OCI-LY7 (cell line): ENCODE results near the gene MOV10. TPM values are rescaled to one million over a fixed set of nuclear protein-coding genes. Genes with fewer than 3 reads are reported as not detected.
"Not testable (repeated sequence)": the region's sequence is repeated elsewhere in the genome, so short reads cannot be mapped to it uniquely, and the experiment has no call there.

Experiments
- BruUV-seq: library from RNA; stranded (reverse); fragments of 400-500 nt; replicated peaks from 2 replicates; lab custom pipeline; 2021; lab: Mats Ljungman, UMichigan
- CTCF ChIA-PET: fragments of 300-600 bp; sonication (Branson Sonifier 250); formaldehyde crosslinking; loops from one replicate; lab custom pipeline; 2022; ENCODE audit warnings: antibody characterized with exemption; ENCODE audit not compliant: unreplicated experiment; lab: Charles Lee
- POLR2A ChIA-PET: fragments of 300-600 bp; sonication (Branson Sonifier 250); formaldehyde crosslinking; loops from one replicate; lab custom pipeline; 2022; ENCODE audit warnings: antibody characterized with exemption; lab: Charles Lee
- DNase-seq: peaks from one replicate; pipeline ENCODE4 v3.0.0-alpha.2; 2015; ENCODE audit warnings: low spot score
- H2AFZ ChIP-seq: fragments of 200-600 bp; sonication (generic), shearing (Covaris generic); 2 replicates; pipeline ENCODE4 v1.6.1; 2014; ENCODE audit warnings: mild to moderate bottlenecking, antibody characterized with exemption, low read length, moderate library complexity
- H3K27ac ChIP-seq: fragments of 200-600 bp; sonication (generic); 2 replicates; pipeline ENCODE4 v1.5.1; 2014; ENCODE audit warnings: mixed run types, low read depth, mild to moderate bottlenecking, moderate library complexity, low read length, inconsistent platforms; ENCODE audit not compliant: poor library complexity, severe bottlenecking
- H3K36me3 ChIP-seq: fragments of 200-600 bp; sonication (generic); 2 replicates; pipeline ENCODE4 v1.6.1; 2014; ENCODE audit warnings: mild to moderate bottlenecking, antibody characterized with exemption, low read length, moderate library complexity, mixed read lengths; ENCODE audit not compliant: insufficient read depth
- H3K4me1 ChIP-seq: fragments of 200-600 bp; sonication (generic); 2 replicates; pipeline ENCODE4 v1.5.1; 2014; ENCODE audit warnings: mild to moderate bottlenecking, low read length; ENCODE audit not compliant: insufficient read depth, poor library complexity, severe bottlenecking
- H3K4me2 ChIP-seq: fragments of 200-600 bp; sonication (generic); 2 replicates; pipeline ENCODE4 v1.6.1; 2014; ENCODE audit warnings: mild to moderate bottlenecking, low read length
- H3K4me3 ChIP-seq: fragments of 200-600 bp; sonication (generic); 2 replicates; pipeline ENCODE4 v1.5.1; 2014; ENCODE audit warnings: mild to moderate bottlenecking, low read depth, low read length; ENCODE audit not compliant: poor library complexity, severe bottlenecking
- H3K79me2 ChIP-seq: fragments of 200-600 bp; sonication (generic); 2 replicates; pipeline ENCODE4 v1.6.1; 2016; ENCODE audit warnings: low read depth, mild to moderate bottlenecking, low read length, moderate library complexity, mixed read lengths; ENCODE audit not compliant: insufficient read depth
- H3K9me2 ChIP-seq: fragments of 200-600 bp; sonication (generic); 2 replicates; pipeline ENCODE4 v1.6.1; 2016; ENCODE audit warnings: mild to moderate bottlenecking, low read length, mixed read lengths; ENCODE audit not compliant: insufficient read depth
- H3K9me3 ChIP-seq: fragments of 200-600 bp; sonication (generic); 2 replicates; pipeline ENCODE4 v1.6.1; 2014; ENCODE audit warnings: mild to moderate bottlenecking, mixed run types, low read length, mixed read lengths
- H4K20me1 ChIP-seq: fragments of 200-600 bp; sonication (generic); 2 replicates; pipeline ENCODE4 v1.6.1; 2014; ENCODE audit warnings: mild to moderate bottlenecking, antibody characterized with exemption, low read length, moderate library complexity, mixed read lengths; ENCODE audit not compliant: insufficient read depth
- EZH2phosphoT487 ChIP-seq: fragments of 200-600 bp; sonication (generic); IDR thresholded peaks from 2 replicates; pipeline ENCODE4 v1.6.1; 2018; ENCODE audit warnings: low read depth, borderline replicate concordance, mild to moderate bottlenecking, mixed run types, antibody characterized with exemption, low read length, moderate library complexity, mixed read lengths
- intact Hi-C: fragments of 100-400 bp; cut with micrococcal nuclease; formaldehyde crosslinking; loops from one replicate; pipeline ENCODE4 v1.10.0; 2022; ENCODE audit not compliant: unreplicated experiment
- total RNA-seq, 2 experiments: library from RNA; depleted of rRNA in 1 of 2; stranded (reverse); fragments of >200 nt in 1 of 2; shearing (Covaris generic) in 1 of 2; gene quantifications; 2 replicates each; pipeline ENCODE4 v1.2.3, GENCODE V29; 2014 to 2022
- TF ChIP-seq, protein P1 (sequence below): fragments of 200-600 bp; sonication (generic); conservative IDR thresholded peaks from 2 replicates; pipeline ENCODE4 v1.5.1; 2014; ENCODE audit warnings: mild to moderate bottlenecking, antibody characterized with exemption, low read length, moderate library complexity, mixed read lengths

The MOV10 gene
- total RNA-seq, 2 experiments from 2014 or later, result 28.2 to 32.4 TPM

DNA sequence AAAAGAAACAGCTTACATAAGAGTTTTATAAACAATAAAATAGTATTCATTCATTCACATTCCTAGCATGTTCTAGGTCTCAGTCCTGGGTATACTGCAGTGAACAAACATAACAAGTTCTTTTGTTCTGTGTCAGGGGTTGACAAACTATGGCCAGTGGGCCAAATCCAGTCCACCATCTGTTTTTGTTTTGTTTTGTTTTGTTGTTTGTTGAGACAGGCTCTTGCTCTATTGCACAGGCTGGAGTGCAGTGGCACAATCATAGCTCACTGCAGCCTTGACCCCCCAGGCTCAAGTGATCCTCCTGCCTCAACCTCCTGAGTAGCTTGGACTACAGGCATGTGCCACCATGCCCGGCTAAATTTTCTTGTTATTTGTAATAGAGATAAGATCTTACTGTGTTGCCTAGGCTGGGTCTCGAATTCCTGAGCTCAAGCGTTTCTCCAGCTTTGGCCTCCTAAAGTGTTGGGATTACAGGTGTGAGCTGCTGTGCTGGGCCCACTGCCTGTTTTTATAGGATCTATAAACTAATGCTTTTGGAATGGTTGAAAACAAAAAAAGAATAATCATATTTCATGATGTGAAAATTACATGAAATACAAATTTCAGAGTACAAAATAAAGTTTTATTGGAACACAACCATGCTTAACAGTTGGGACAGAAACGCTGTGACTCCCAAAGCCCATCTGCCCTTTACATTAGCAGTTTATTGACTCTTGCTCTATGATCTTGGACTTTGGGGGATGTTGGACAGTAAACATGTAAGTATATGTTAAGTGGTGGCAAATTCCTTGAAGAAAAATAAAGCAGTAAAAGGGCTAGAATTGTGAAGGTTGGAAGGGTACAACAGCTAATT, 37.0 kb upstream of the MOV10 start:
- no peak overlapping the region for H3K27ac ChIP-seq

DNA sequence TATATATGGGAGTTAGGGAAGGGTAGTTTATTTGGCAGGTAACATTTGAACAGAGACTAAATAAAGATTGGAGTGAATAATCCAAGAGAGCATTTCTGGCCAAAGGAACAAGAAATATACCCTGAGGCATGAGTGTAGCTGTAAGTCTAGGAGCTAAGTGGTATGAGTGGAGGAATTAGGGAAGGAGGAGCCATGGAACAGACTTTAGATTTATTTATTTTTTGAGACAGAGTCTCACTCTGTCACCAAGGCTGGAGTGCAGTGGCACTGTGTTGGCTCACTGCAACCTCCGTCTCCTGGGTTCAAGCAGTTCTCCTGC, 36.4 kb upstream of the MOV10 start:
- Histone ChIP-seq H3K36me3 (peaks cover 70% of the 10 kb centered on the region), H3K79me2 (peaks cover 87% of the 10 kb centered on the region), H4K20me1 (peaks cover 42% of the 10 kb centered on the region), H2AFZ (no peak overlapping the region), H3K9me3 (peaks cover 4% of the 10 kb centered on the region; the same call in 1 of the 2 replicates), H3K4me3 (no peak overlapping the region), H3K9me2 (no peaks in the 10 kb centered on the region), H3K27ac (no peak overlapping the region), H3K4me1 (peaks cover 31% of the 10 kb centered on the region), H3K4me2 (no peak overlapping the region)
- ChIA-PET POLR2A (interaction anchor here (0.6 to 1.7 kb wide), 3 partner anchors 9 to 19 kb away, joined by 3 to 7 read pairs (median 6); partner anchors contain the start of genes CAPZA1 and ST7L), CTCF (no interaction called here)
- BruUV-seq, result no TSS peak
- DNase-seq, result no peak
- intact Hi-C loops, result no loop called here
- no peak for TF ChIP-seq EZH2phosphoT487
- TF ChIP-seq, protein P1, sequence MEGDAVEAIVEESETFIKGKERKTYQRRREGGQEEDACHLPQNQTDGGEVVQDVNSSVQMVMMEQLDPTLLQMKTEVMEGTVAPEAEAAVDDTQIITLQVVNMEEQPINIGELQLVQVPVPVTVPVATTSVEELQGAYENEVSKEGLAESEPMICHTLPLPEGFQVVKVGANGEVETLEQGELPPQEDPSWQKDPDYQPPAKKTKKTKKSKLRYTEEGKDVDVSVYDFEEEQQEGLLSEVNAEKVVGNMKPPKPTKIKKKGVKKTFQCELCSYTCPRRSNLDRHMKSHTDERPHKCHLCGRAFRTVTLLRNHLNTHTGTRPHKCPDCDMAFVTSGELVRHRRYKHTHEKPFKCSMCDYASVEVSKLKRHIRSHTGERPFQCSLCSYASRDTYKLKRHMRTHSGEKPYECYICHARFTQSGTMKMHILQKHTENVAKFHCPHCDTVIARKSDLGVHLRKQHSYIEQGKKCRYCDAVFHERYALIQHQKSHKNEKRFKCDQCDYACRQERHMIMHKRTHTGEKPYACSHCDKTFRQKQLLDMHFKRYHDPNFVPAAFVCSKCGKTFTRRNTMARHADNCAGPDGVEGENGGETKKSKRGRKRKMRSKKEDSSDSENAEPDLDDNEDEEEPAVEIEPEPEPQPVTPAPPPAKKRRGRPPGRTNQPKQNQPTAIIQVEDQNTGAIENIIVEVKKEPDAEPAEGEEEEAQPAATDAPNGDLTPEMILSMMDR, result no peak

More for the DNA sequence above, 37.0 kb upstream of the MOV10 start:
- Histone ChIP-seq H3K9me3 (peaks cover 4% of the 10 kb centered on the region; the same call in 1 of the 2 replicates), H3K4me1 (peaks cover 31% of the 10 kb centered on the region), H3K4me2 (no peak overlapping the region), H3K79me2 (peaks cover 87% of the 10 kb centered on the region), H2AFZ (no peak overlapping the region), H3K4me3 (no peak overlapping the region), H4K20me1 (peaks cover 42% of the 10 kb centered on the region), H3K9me2 (no peaks in the 10 kb centered on the region), H3K36me3 (peaks cover 70% of the 10 kb centered on the region)
- intact Hi-C loops, result no loop called here
- no peak for TF ChIP-seq EZH2phosphoT487
- TF ChIP-seq, protein P1, result no peak
- ChIA-PET POLR2A (interaction anchor here (0.6 to 1.7 kb wide), 8 partner anchors 9 to 171 kb away, joined by 3 to 7 read pairs (median 4); partner anchors contain the start of genes CAPZA1 and ST7L), CTCF (no interaction called here)
- no peak for DNase-seq
- no TSS peak for BruUV-seq

DNA sequence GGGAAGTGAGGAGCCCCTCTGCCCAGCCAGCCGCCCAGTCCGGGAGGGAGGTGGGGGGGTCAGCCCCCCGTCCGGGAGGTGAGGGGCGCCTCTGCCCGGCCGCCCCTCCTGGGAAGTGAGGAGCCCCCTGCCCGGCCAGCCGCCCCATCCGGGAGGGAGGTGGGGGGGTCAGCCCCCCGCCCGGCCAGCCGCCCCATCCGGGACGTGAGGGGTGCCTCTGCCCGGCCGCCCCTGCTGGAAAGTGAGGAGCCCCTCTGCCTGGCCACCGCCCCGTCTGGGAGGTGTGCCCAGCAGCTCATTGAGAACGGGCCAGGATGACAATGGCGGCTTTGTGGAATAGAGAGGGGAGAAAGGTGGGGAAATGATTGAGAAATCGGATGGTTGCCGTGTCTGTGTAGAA, 34.0 kb upstream of the MOV10 start:
- H2AFZ ChIP-seq, BruUV-seq, H3K4me2 ChIP-seq, H3K27ac ChIP-seq, H3K9me3 ChIP-seq, POLR2A ChIA-PET, H3K9me2 ChIP-seq, CTCF ChIA-PET, DNase-seq, H3K4me3 ChIP-seq, intact Hi-C loops: not testable (repeated sequence)
- peaks cover 87% of the 10 kb centered on the region for H3K79me2 ChIP-seq
- H3K36me3 ChIP-seq, result peaks cover 70% of the 10 kb centered on the region
- H4K20me1 ChIP-seq, result peaks cover 29% of the 10 kb centered on the region
- H3K4me1 ChIP-seq, result peaks cover 13% of the 10 kb centered on the region
